MM.1S (cell line): ENCODE data around the gene HINFP.

ENCODE experiments used
- CTCF ChIP-seq: fragments of 300-600 bp; sonication (generic); IDR thresholded peaks from 2 replicates; pipeline ENCODE4 v1.5.1; 2016; ENCODE audit warnings: antibody characterized with exemption, low read length, mixed read lengths
- EZH2phosphoT487 ChIP-seq: fragments of 300-600 bp; sonication (generic); IDR thresholded peaks from 2 replicates; pipeline ENCODE4 v1.6.1; 2018; ENCODE audit warnings: antibody characterized with exemption, low read length

- TF ChIP-seq CTCF (no peak), EZH2phosphoT487 (no peak)
Measured at GRCh38 chr11:119115484-119116234, 5.7 kb upstream of the HINFP start.
